Measurements from ENCODE around the gene STYXL1.
"Not testable (repeated sequence)": the region's sequence is repeated elsewhere in the genome, so short reads cannot be mapped to it uniquely, and the experiment has no call there.

STYXL1 gene

DNA sequence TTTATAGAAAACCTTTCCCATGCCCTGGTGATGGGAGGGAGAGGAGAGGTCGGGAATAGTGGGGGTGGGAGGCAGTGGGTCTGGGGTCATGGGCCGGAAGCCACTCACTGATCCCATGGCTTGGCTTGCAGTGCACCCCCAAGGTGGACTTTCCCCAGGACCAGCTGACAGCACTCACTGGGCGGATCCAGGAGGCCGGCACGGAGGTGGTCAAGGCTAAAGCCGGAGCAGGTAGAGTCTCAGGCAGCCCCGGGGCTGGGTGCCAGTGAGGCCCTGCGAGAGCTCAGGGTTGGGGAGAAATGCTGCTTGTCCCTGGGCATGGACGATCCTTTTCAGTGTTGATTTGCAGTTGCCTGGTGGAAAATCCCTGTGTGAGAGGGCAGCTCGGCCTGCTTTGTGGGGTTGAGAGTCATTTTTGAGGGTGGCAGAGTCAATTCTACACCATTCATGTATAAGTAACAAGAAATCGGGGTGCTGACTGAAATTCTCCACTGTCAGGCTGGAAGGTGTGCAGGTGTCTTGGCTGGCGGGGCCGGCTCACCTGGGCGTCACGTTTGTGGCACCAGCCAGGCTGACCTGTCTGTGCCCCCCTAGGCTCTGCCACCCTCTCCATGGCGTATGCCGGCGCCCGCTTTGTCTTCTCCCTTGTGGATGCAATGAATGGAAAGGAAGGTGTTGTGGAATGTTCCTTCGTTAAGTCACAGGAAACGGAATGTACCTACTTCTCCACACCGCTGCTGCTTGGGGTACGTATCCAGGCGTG lies 16.6 kb upstream of the STYXL1 start:
- H3K27ac ChIP-seq (ENCODE audit: low read depth, low read length): no peak overlapping the region
- H3K4me1 ChIP-seq (ENCODE audit: control insufficient read depth, insufficient read depth, low read length): peaks cover 3% of the 10 kb centered on the region; the same call in 1 of the 2 replicates
- H3K9me3 ChIP-seq (ENCODE audit: control insufficient read depth, insufficient read depth, low read length): no peaks in the 10 kb centered on the region
- no peak overlapping the region for H3K9ac ChIP-seq (ENCODE audit: low read depth, low read length)
- H3K36me3 ChIP-seq (ENCODE audit: control insufficient read depth, insufficient read depth, low read length): peaks cover 80% of the 10 kb centered on the region
- H3K4me3 ChIP-seq (ENCODE audit: low read depth, low read length): no peak overlapping the region
- H3K27me3 ChIP-seq (ENCODE audit: control insufficient read depth, insufficient read depth, low read length): no peaks in the 10 kb centered on the region

DNA sequence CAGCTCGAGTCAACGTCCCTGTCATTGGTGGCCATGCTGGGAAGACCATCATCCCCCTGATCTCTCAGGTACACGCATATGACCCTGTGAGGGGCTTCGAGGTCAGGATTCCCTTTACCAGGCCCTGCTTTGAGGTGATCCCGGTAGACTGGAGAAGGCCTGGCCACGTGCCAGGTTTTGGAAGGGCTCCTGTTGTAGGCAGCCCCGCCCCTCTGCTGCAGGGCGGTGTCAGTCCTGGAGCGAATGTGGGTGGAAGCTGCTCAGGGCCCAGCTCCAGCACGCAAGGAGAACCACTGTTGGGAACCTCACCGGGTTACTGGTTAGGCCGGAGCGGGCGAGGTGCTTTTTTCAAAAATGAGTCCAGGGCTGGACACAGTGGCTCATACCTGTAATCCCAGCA lies 15.7 kb upstream of the STYXL1 start:
- H3K4me1 ChIP-seq (ENCODE audit: control insufficient read depth, insufficient read depth, low read length): no peaks in the 10 kb centered on the region
- no peak overlapping the region for H3K9ac ChIP-seq (ENCODE audit: low read depth, low read length)

DNA sequence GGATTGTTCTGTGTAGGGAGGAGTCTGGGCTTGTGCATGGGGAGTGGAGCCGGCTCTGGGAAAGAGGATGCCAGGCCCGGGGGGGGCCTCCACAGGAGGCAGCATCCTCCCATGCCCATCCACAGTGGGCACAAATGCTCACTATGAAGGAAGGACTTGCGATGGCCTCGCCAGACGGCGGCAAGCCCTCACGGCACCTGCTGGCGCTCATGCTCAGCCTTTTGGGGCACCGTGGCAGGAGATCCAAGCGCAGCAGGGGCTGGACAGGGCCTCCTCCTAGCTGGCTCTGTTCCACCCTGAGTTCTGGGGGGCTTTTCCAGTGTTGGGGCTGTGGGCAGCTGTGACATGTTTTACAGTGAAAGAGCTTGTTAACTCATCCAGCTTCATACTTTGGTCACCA lies 15.3 kb upstream of the STYXL1 start:
- H3K4me1 ChIP-seq (ENCODE audit: control insufficient read depth, insufficient read depth, low read length): no peaks in the 10 kb centered on the region
- H3K27ac ChIP-seq (ENCODE audit: low read depth, low read length): no peak overlapping the region
- H3K9me3 ChIP-seq (ENCODE audit: control insufficient read depth, insufficient read depth, low read length): no peaks in the 10 kb centered on the region
- no peak overlapping the region for H3K9ac ChIP-seq (ENCODE audit: low read depth, low read length)
- H3K36me3 ChIP-seq (ENCODE audit: control insufficient read depth, insufficient read depth, low read length): peaks cover 93% of the 10 kb centered on the region
- no peaks in the 10 kb centered on the region for H3K27me3 ChIP-seq (ENCODE audit: control insufficient read depth, insufficient read depth, low read length)
- no peak overlapping the region for H3K4me3 ChIP-seq (ENCODE audit: low read depth, low read length)

More for the DNA sequence above, 15.7 kb upstream of the STYXL1 start:
- H3K9me3 ChIP-seq (ENCODE audit: control insufficient read depth, insufficient read depth, low read length): no peaks in the 10 kb centered on the region
- H3K27ac ChIP-seq (ENCODE audit: low read depth, low read length): no peak overlapping the region
- H3K36me3 ChIP-seq (ENCODE audit: control insufficient read depth, insufficient read depth, low read length): peaks cover 89% of the 10 kb centered on the region
- H3K4me3 ChIP-seq (ENCODE audit: low read depth, low read length): no peak overlapping the region
- H3K27me3 ChIP-seq (ENCODE audit: control insufficient read depth, insufficient read depth, low read length): no peaks in the 10 kb centered on the region

DNA sequence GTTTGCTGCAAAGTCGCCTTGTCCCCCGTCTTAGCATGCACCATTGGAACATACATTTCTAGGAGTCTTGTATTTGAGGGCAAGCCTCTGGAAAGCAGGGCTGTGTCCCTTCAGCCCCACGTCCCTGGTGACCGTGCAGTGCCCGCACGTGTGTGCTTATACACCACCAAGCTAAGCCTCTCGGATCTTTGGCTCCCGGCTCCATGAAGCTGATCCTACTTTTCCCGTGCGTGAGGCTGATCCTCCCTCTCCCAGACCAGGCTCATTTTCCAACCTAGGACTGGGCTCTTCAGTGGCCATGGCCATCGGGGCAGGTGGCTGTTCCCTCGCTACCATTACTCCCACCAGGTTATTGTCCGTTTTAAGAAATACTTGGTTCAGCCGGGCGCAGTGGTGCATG lies 14.5 kb upstream of the STYXL1 start:
- Histone ChIP-seq H3K9me3 (ENCODE audit: control insufficient read depth, insufficient read depth, low read length) (no peaks in the 10 kb centered on the region), H3K9ac (ENCODE audit: low read depth, low read length) (no peak overlapping the region), H3K36me3 (ENCODE audit: control insufficient read depth, insufficient read depth, low read length) (peaks cover 100% of the 10 kb centered on the region), H3K27me3 (ENCODE audit: control insufficient read depth, insufficient read depth, low read length) (no peaks in the 10 kb centered on the region), H3K4me1 (ENCODE audit: control insufficient read depth, insufficient read depth, low read length) (no peaks in the 10 kb centered on the region), H3K4me3 (ENCODE audit: low read depth, low read length) (no peak overlapping the region), H3K27ac (ENCODE audit: low read depth, low read length) (no peak overlapping the region)

DNA sequence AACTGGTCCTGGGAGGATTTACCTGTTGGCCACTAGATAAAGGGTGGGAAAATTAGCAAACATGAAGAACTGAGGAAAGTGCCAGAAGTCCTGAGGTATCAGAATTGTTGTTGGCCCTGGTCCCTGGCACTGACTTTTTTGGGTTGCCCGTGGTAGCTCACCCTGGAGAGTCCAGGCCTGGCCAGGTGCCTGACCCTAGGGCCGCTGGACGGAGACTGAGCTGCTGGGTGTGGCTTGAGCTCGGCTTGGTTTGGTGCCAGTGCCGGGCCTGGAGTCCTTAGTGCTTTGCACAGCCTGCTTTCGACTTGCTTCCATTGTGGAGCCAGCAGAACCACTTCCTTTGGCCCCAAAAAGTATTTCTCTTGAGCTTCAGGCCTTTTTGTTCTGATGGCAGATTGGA lies 13.0 kb upstream of the STYXL1 start:
- Histone ChIP-seq H3K36me3 (ENCODE audit: control insufficient read depth, insufficient read depth, low read length) (peaks cover 100% of the 10 kb centered on the region), H3K9me3 (ENCODE audit: control insufficient read depth, insufficient read depth, low read length) (no peaks in the 10 kb centered on the region), H3K4me1 (ENCODE audit: control insufficient read depth, insufficient read depth, low read length) (no peaks in the 10 kb centered on the region), H3K4me3 (ENCODE audit: low read depth, low read length) (no peak overlapping the region), H3K27me3 (ENCODE audit: control insufficient read depth, insufficient read depth, low read length) (no peaks in the 10 kb centered on the region), H3K27ac (ENCODE audit: low read depth, low read length) (no peak overlapping the region), H3K9ac (ENCODE audit: low read depth, low read length) (no peak overlapping the region)

DNA sequence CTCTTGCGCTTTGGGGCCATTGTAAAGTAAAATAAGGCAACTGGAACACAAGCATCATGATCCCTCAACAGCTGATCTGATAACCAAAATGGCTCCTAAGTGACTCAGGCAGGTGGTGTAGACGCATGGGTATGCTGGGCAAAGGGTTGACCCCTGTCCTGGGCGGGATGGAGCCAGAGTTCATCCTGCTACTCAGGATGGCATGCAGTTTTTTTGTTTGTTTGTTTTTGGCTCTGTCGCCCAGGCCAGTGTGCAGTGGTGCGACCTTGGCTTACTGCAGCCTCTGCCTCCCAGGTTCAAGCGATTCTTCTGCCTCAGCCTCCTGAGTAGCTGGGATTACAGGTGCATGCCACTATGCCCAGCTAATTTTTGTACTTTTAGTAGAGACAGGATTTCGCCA lies 10.9 kb upstream of the STYXL1 start:
- H3K27ac ChIP-seq (ENCODE audit: low read depth, low read length); H3K27me3 ChIP-seq (ENCODE audit: control insufficient read depth, insufficient read depth, low read length); H3K9me3 ChIP-seq (ENCODE audit: control insufficient read depth, insufficient read depth, low read length); H3K9ac ChIP-seq (ENCODE audit: low read depth, low read length); H3K4me3 ChIP-seq (ENCODE audit: low read depth, low read length); H3K4me1 ChIP-seq (ENCODE audit: control insufficient read depth, insufficient read depth, low read length): not testable (repeated sequence)
- H3K36me3 ChIP-seq (ENCODE audit: control insufficient read depth, insufficient read depth, low read length): peaks cover 100% of the 10 kb centered on the region

DNA sequence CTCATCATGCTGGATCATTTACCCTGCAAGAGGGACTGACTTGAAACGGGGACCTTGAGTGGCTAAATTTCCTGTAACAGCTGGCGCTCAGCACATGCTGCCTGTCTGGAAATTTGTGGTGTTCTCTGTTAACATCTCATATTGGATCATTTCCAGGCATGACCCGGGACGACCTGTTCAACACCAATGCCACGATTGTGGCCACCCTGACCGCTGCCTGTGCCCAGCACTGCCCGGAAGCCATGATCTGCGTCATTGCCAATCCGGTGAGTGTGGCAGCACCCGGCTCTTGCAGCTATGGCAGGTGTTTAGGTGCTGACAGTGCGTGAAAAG lies 10.0 kb upstream of the STYXL1 start:
- Histone ChIP-seq H3K4me1 (ENCODE audit: control insufficient read depth, insufficient read depth, low read length) (no peaks in the 10 kb centered on the region), H3K4me3 (ENCODE audit: low read depth, low read length) (no peak overlapping the region), H3K27me3 (ENCODE audit: control insufficient read depth, insufficient read depth, low read length) (no peaks in the 10 kb centered on the region), H3K9me3 (ENCODE audit: control insufficient read depth, insufficient read depth, low read length) (no peaks in the 10 kb centered on the region), H3K36me3 (ENCODE audit: control insufficient read depth, insufficient read depth, low read length) (peaks cover 100% of the 10 kb centered on the region), H3K9ac (ENCODE audit: low read depth, low read length) (no peak overlapping the region), H3K27ac (ENCODE audit: low read depth, low read length) (no peak overlapping the region)

DNA sequence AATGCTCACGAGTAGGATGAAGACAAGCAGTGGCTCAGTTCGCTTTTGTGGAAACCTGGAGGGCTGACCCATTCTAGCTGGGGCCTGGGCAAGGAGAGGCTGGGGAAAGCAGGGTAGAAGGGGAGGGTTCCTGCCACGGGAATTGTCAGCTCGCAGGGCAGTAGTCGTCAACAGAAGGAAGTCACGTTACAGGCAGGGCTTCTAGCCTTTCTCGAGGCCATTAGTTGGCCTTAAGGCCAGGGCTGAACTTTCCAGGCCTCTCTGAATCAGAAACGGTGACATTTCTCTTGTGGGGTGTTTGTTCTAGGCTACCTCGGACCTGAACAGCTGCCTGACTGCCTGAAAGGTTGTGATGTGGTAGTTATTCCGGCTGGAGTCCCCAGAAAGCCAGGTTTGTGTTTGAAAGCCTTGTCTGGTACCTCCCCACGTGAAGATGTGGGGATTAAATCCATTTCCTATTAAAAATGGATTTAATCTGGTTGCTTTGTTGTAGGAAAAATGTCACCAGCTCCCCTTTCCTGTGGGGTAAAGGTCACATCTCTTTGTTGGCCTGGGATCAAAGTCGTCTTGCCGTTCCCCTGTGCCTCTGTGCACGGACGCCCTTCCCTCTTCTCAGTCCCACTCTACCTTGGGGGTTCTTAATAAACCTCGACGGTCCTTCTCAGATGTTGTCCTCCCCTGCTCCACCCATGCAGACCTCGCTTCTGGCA lies 9.5 kb upstream of the STYXL1 start:
- no peak overlapping the region for H3K9ac ChIP-seq (ENCODE audit: low read depth, low read length)

DNA sequence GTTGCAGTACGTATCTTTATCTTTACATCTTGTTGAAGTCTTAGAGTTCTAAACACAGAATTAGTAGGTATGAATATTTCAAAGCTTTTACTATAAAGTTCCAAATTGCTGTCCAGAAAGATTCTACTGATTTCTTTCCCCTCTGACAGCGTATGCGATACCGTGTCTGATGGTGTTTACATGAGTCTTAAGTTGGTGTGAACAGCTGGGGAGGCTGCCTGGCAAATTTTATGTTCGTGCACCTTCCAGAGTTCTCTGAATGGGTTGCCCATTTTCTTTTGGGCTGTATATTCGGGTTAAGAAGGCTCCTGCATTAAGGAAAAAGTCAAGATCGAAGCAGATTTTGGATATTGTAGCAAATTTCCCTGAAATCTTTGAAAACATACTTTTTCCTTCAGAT lies 8.4 kb upstream of the STYXL1 start:
- Histone ChIP-seq H3K4me1 (ENCODE audit: control insufficient read depth, insufficient read depth, low read length) (no peaks in the 10 kb centered on the region), H3K27ac (ENCODE audit: low read depth, low read length) (no peak overlapping the region), H3K36me3 (ENCODE audit: control insufficient read depth, insufficient read depth, low read length) (peaks cover 93% of the 10 kb centered on the region), H3K9ac (ENCODE audit: low read depth, low read length) (no peak overlapping the region), H3K9me3 (ENCODE audit: control insufficient read depth, insufficient read depth, low read length) (no peaks in the 10 kb centered on the region), H3K27me3 (ENCODE audit: control insufficient read depth, insufficient read depth, low read length) (no peaks in the 10 kb centered on the region), H3K4me3 (ENCODE audit: low read depth, low read length) (no peak overlapping the region)

More for the DNA sequence above, 9.5 kb upstream of the STYXL1 start:
- Histone ChIP-seq H3K27ac (ENCODE audit: low read depth, low read length) (no peak overlapping the region), H3K4me3 (ENCODE audit: low read depth, low read length) (no peak overlapping the region), H3K27me3 (ENCODE audit: control insufficient read depth, insufficient read depth, low read length) (no peaks in the 10 kb centered on the region), H3K4me1 (ENCODE audit: control insufficient read depth, insufficient read depth, low read length) (no peaks in the 10 kb centered on the region), H3K36me3 (ENCODE audit: control insufficient read depth, insufficient read depth, low read length) (peaks cover 96% of the 10 kb centered on the region), H3K9me3 (ENCODE audit: control insufficient read depth, insufficient read depth, low read length) (no peaks in the 10 kb centered on the region)

DNA sequence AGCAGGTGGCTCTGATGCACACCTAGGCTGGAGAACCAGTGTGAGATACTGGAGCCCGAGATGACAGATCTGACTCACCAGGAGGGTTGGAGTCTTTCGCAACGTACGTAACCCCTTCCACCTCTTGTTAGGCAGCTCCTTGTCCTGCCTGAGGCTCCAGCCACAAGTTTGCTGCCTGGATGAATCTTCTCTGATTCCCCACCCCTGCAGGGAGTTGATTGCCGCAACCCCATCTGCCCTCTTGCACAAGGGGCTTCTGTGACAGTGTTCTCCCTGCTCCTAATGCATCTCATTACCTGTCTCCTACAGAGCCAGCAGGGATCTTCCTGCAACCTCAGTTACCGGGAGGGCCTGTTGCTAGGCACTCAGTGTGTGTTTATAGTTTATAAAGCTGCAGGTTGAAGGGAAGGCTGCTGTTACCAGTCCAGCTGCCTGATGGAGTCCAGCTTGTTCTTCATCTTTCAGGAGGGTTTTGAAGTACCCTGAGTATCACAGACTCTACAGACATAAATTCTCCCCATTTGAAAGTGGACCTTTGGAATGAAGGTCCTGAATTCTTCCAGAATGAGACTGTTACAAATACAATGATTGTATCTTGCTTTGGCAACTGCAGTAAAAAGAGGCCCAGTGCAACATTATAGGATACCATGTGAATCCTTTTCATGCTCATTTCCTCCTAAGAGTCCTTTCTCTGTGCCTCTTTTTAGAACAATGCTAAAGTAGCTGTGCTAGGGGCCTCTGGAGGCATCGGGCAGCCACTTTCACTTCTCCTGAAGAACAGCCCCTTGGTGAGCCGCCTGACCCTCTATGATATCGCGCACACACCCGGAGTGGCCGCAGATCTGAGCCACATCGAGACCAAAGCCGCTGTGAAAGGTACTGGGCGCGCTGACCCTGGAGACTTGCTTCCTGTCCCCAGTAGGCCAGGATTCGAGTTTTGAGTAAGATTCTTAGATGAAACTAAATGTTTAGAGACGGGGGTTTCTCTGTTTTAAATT lies 6.6 kb upstream of the STYXL1 start:
- Histone ChIP-seq H3K27ac (ENCODE audit: low read depth, low read length) (peak overlapping the region; percentile 64), H3K27me3 (ENCODE audit: control insufficient read depth, insufficient read depth, low read length) (no peaks in the 10 kb centered on the region), H3K36me3 (ENCODE audit: control insufficient read depth, insufficient read depth, low read length) (peaks cover 84% of the 10 kb centered on the region), H3K4me1 (ENCODE audit: control insufficient read depth, insufficient read depth, low read length) (peaks cover 2% of the 10 kb centered on the region; the same call in 1 of the 2 replicates), H3K9me3 (ENCODE audit: control insufficient read depth, insufficient read depth, low read length) (no peaks in the 10 kb centered on the region), H3K4me3 (ENCODE audit: low read depth, low read length) (no peak overlapping the region), H3K9ac (ENCODE audit: low read depth, low read length) (no peak overlapping the region)

Data from HUES48 (cell line).